SJCRH30 (cell line): ENCODE results near the gene PGLYRP2. TPM values are rescaled to one million over a fixed set of nuclear protein-coding genes. Genes with fewer than 3 reads are reported as not detected.
"Not testable (repeated sequence)": the region's sequence is repeated elsewhere in the genome, so short reads cannot be mapped to it uniquely, and the experiment has no call there.

Experiments used
- DNase-seq, 2 experiments: peaks; one replicate each; pipeline ENCODE4 v3.0.0-alpha.2; 2015 to 2020
- H3K27ac ChIP-seq: fragments of 250-450 bp; sonication (Bioruptor Pico); 2 replicates; pipeline ENCODE4 v1.5.1; 2020; ENCODE audit warnings: mild to moderate bottlenecking, moderate library complexity
- H3K27me3 ChIP-seq: fragments of 250-450 bp; sonication (Bioruptor Pico); 2 replicates; pipeline ENCODE4 v1.5.1; 2020; ENCODE audit warnings: mild to moderate bottlenecking, moderate library complexity
- H3K36me3 ChIP-seq: fragments of 250-450 bp; sonication (Bioruptor Pico); 2 replicates; pipeline ENCODE4 v1.5.1; 2020; ENCODE audit warnings: mild to moderate bottlenecking, moderate library complexity
- H3K4me1 ChIP-seq: fragments of 250-450 bp; sonication (Bioruptor Pico); 2 replicates; pipeline ENCODE4 v1.5.1; 2020; ENCODE audit warnings: mild to moderate bottlenecking, moderate library complexity
- H3K4me3 ChIP-seq: fragments of 250-450 bp; sonication (Bioruptor Pico); 2 replicates; pipeline ENCODE4 v1.5.1; 2020; ENCODE audit warnings: mild to moderate bottlenecking, moderate library complexity
- H3K9me3 ChIP-seq: fragments of 250-450 bp; sonication (Bioruptor Pico); replicated peaks from 2 replicates; pipeline ENCODE4 v1.5.1; 2020; ENCODE audit warnings: mild to moderate bottlenecking, moderate library complexity
- total RNA-seq: library from RNA; depleted of rRNA; stranded (reverse); fragments of >200 nt; shearing (Covaris generic); gene quantifications from 2 replicates; pipeline ENCODE4 v1.2.3, GENCODE V29; 2014

Gene PGLYRP2
- total RNA-seq, 1 experiment from 2014 or later = not detected

DNA sequence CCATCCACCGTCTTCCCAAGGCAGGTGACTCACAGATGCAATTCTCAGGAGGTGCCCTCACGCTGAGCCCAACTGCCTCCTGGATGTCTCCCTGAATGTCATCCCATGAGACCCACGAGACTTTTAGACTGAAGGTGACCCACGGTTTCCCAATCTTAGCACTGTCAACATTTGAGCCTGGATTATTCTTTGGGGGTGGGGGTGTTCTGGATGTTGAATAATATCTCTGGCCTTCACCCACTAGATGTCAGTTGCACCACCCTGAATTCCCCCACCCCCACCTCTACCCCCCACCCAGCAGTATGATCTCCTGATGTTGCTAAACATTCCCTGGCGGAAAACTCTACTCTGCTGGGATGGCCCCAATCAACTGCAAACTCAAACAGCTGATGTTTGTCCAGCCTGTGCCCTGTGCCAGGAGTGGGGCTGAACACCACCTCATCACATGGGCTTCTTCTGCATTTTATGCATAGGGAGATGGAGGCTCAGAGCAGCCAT is 26.8 kb upstream of the PGLYRP2 start:
- H3K36me3 ChIP-seq = no peaks in the 10 kb centered on the region
- no peak overlapping the region for H3K27ac ChIP-seq
- no peak overlapping the region for H3K4me3 ChIP-seq
- no peak for DNase-seq
- no peaks in the 10 kb centered on the region for H3K9me3 ChIP-seq
- peaks cover 22% of the 10 kb centered on the region; the same call in 1 of the 2 replicates for H3K27me3 ChIP-seq
- no peaks in the 10 kb centered on the region for H3K4me1 ChIP-seq

DNA sequence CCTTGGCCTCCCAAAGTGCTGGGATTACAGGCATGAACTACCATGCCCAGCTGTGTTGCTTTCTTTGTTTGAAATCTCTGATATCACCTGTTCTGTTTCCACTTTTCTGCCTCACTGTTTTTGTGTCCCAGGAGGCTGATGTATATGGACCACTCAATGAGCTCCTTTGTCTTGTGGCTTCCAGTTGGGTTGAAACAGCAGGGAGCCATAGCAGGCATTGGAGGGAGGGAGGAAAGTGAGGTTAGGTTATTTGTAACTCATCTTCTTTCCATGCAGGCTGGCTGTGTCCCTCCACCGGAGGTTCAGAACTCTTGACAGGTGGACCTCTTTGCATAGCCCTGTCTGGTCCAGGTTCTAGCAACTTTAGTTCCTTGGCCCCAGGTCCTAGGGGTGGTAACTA is 23.0 kb upstream of the PGLYRP2 start:
- no peak overlapping the region for H3K27ac ChIP-seq
- 0 out of 2 replicates have a peak, but pooled peaks cover 11% of the 10 kb centered on the region for H3K27me3 ChIP-seq
- DNase-seq = no peak
- no peaks in the 10 kb centered on the region for H3K36me3 ChIP-seq
- no peaks in the 10 kb centered on the region for H3K4me1 ChIP-seq
- no peaks in the 10 kb centered on the region for H3K9me3 ChIP-seq
- H3K4me3 ChIP-seq = no peak overlapping the region

- no peak for DNase-seq
- H3K36me3 ChIP-seq = no peaks in the 10 kb centered on the region
- H3K9me3 ChIP-seq = no peaks in the 10 kb centered on the region
- H3K4me1 ChIP-seq = no peaks in the 10 kb centered on the region
- 0 out of 2 replicates have a peak, but pooled peaks cover 10% of the 10 kb centered on the region for H3K27me3 ChIP-seq
- H3K27ac ChIP-seq = no peak overlapping the region
- H3K4me3 ChIP-seq = no peak overlapping the region
These were observed 22.3 kb upstream of the PGLYRP2 start for GRCh38 chr19:15501596-15501995.

GRCh38 chr19:15498910-15499309 is 19.6 kb upstream of the PGLYRP2 start:
- Histone ChIP-seq H3K9me3 (no peaks in the 10 kb centered on the region), H3K4me1 (no peaks in the 10 kb centered on the region), H3K27me3 (peaks cover 12% of the 10 kb centered on the region; the same call in 1 of the 2 replicates), H3K36me3 (no peaks in the 10 kb centered on the region), H3K4me3 (no peak overlapping the region), H3K27ac (no peak overlapping the region)
- no peak for DNase-seq

- DNase-seq = no peak
- no peak overlapping the region for H3K27ac ChIP-seq
These were observed 19.0 kb upstream of the PGLYRP2 start for GRCh38 chr19:15498156-15498858.

GRCh38 chr19:15495151-15495550 is 15.8 kb upstream of the PGLYRP2 start:
- DNase-seq = no peak
- Histone ChIP-seq H3K4me1 (no peaks in the 10 kb centered on the region), H3K27ac (no peak overlapping the region), H3K4me3 (no peak overlapping the region), H3K27me3 (peaks cover 2% of the 10 kb centered on the region; the same call in 1 of the 2 replicates), H3K9me3 (no peaks in the 10 kb centered on the region), H3K36me3 (no peaks in the 10 kb centered on the region)

More at GRCh38 chr19:15498156-15498858, 19.0 kb upstream of the PGLYRP2 start:
- peaks cover 12% of the 10 kb centered on the region; the same call in 1 of the 2 replicates for H3K27me3 ChIP-seq
- no peak overlapping the region for H3K4me3 ChIP-seq
- H3K9me3 ChIP-seq = no peaks in the 10 kb centered on the region
- H3K4me1 ChIP-seq = no peaks in the 10 kb centered on the region
- H3K36me3 ChIP-seq = no peaks in the 10 kb centered on the region

GRCh38 chr19:15488489-15489226 is 9.4 kb upstream of the PGLYRP2 start:
- no peak for DNase-seq
- H3K27ac ChIP-seq = no peak overlapping the region
- H3K9me3 ChIP-seq = 0 out of 2 replicates have a peak, but pooled peaks cover 4% of the 10 kb centered on the region
- H3K4me1 ChIP-seq = no peaks in the 10 kb centered on the region
- no peaks in the 10 kb centered on the region for H3K27me3 ChIP-seq
- H3K36me3 ChIP-seq = no peaks in the 10 kb centered on the region
- no peak overlapping the region for H3K4me3 ChIP-seq

DNA sequence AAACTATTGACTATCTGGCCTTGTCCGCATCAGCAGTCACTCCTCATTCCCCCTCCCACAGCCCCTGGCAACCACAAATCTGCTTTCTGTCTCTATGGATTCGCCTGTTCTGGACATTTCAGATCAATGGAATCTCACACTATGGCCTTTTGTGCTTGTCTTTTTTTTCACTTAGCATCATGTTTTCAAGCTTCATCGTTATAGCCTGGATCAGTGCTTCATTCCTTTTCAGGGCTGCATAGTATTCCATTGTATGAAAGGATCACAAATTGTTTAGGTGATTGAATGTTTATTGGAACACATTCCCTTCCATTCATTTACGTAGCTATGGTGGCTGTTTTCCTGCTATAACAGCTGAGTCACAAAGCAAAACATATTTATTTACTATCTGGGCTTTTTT is 7.7 kb upstream of the PGLYRP2 start:
- H3K36me3 ChIP-seq = no peaks in the 10 kb centered on the region
- H3K4me3 ChIP-seq = no peak overlapping the region
- DNase-seq = no peak
- H3K9me3 ChIP-seq = 0 out of 2 replicates have a peak, but pooled peaks cover 4% of the 10 kb centered on the region
- H3K4me1 ChIP-seq = no peaks in the 10 kb centered on the region
- H3K27me3 ChIP-seq = no peaks in the 10 kb centered on the region
- no peak overlapping the region for H3K27ac ChIP-seq

- not testable (repeated sequence) for H3K9me3 ChIP-seq, H3K4me1 ChIP-seq, H3K27me3 ChIP-seq, H3K27ac ChIP-seq, DNase-seq, H3K36me3 ChIP-seq, H3K4me3 ChIP-seq
These were observed 6.5 kb upstream of the PGLYRP2 start for GRCh38 chr19:15485768-15486167.

- H3K36me3 ChIP-seq, DNase-seq, H3K9me3 ChIP-seq, H3K4me1 ChIP-seq, H3K27ac ChIP-seq, H3K4me3 ChIP-seq, H3K27me3 ChIP-seq: not testable (repeated sequence)
These were observed 1.7 kb upstream of the PGLYRP2 start for GRCh38 chr19:15480996-15481395.

DNA sequence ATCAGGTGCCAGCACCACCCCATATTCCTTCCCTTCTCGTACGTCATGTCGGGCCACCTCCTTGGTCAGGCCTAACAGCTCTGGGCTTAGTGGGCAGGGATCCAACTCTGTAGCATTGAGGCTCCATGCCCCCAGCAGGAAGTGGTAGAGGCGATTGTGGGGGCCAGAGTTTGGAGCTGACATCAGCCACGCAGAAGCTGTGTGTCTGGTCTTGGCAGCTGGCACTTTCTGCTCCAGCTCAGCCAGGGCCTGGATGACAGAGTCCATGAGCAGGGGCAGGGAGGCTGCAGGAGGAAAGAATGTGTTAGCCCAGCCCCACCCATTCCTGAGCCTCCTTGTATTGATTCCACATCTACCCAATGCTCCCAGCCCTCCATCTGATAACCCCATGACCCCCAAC is 3.0 kb downstream of the PGLYRP2 start:
- H3K4me3 ChIP-seq = no peak overlapping the region
- H3K9me3 ChIP-seq = no peaks in the 10 kb centered on the region
- no peaks in the 10 kb centered on the region for H3K36me3 ChIP-seq
- no peak for DNase-seq
- H3K4me1 ChIP-seq = no peaks in the 10 kb centered on the region
- peaks cover 5% of the 10 kb centered on the region; the same call in 1 of the 2 replicates for H3K27me3 ChIP-seq
- H3K27ac ChIP-seq = no peak overlapping the region

- DNase-seq = no peak
- Histone ChIP-seq H3K9me3 (no peaks in the 10 kb centered on the region), H3K36me3 (no peaks in the 10 kb centered on the region), H3K4me1 (no peaks in the 10 kb centered on the region), H3K27ac (no peak overlapping the region), H3K27me3 (peaks cover 5% of the 10 kb centered on the region; the same call in 1 of the 2 replicates), H3K4me3 (no peak overlapping the region)
These were observed 3.7 kb downstream of the PGLYRP2 start for GRCh38 chr19:15475611-15476010.

DNA sequence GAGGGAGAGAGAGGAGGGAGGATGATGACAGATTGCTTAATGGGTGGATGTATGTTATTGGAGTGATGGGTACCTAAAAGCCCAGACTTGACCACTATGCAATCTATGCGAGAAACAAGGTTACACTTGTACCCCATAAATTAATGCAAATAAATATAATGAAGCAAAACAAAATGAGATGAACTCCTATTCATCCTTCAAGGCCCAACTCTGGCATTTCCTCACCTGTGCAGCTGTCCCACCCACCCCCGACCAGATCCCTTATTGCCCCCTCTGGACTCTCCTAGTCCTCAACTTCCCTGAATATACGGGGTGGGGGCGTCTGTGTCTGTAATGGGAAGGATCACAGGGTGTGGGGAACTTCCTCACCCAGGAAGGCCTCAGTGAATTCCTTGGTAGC is 4.1 kb downstream of the PGLYRP2 start:
- no peak overlapping the region for H3K27ac ChIP-seq
- no peak for DNase-seq
- H3K4me1 ChIP-seq = no peaks in the 10 kb centered on the region
- no peaks in the 10 kb centered on the region for H3K9me3 ChIP-seq
- H3K27me3 ChIP-seq = peaks cover 5% of the 10 kb centered on the region; the same call in 1 of the 2 replicates
- no peak overlapping the region for H3K4me3 ChIP-seq
- H3K36me3 ChIP-seq = no peaks in the 10 kb centered on the region

- not testable (repeated sequence) for H3K36me3 ChIP-seq, H3K9me3 ChIP-seq, DNase-seq, H3K4me1 ChIP-seq, H3K27me3 ChIP-seq, H3K4me3 ChIP-seq, H3K27ac ChIP-seq
These were observed 5.5 kb downstream of the PGLYRP2 start for GRCh38 chr19:15473821-15474220.

DNA sequence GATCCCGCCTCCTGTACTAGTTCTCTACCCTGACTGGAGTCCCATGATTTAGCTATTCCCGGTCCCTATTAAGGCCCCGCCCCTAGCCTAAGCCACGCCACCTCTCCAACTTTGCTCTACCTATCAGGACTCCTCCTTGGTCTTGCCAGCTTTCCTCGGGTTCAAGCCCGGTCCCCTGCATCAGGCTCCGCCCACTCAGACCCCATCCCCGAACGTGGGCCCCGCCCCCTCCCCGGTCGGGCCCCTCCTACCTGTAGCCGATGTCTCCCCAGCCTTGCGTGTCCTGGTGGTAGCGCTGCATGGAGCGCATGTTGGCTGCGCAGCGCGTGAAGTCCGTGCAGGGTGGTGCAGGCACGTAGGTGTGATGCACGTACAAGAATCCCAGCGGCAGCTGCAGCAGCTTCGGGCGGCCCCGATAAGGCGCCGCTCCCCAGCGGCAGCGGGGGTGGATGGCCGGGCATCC is 7.6 kb downstream of the PGLYRP2 start:
- DNase-seq = no peak
- no peaks in the 10 kb centered on the region for H3K9me3 ChIP-seq

More for the DNA sequence above, 7.6 kb downstream of the PGLYRP2 start:
- H3K27ac ChIP-seq = no peak overlapping the region
- peaks cover 4% of the 10 kb centered on the region; the same call in 1 of the 2 replicates for H3K4me1 ChIP-seq
- H3K36me3 ChIP-seq = no peaks in the 10 kb centered on the region
- H3K4me3 ChIP-seq = no peak overlapping the region
- no peaks in the 10 kb centered on the region for H3K27me3 ChIP-seq
